HuH-7 (cell line): ENCODE measurements around the gene CACNB1.

Experiments used
- DNase-seq: peaks from one replicate; pipeline ENCODE4 v3.0.0; 2011; ENCODE audit warnings: low spot score

The CACNB1 gene

GRCh38 chr17:39225959-39226683 is 28.7 kb upstream of the CACNB1 start:
- DNase-seq: peak; percentile 87

- DNase-seq: no peak
Measured at GRCh38 chr17:39225308-39225958, 28.0 kb upstream of the CACNB1 start, which contains the start of gene STAC2. STAC2 (minus strand) TSS chr17:39225945; CDS start chr17:39225502, 443 bp downstream.

- no peak for DNase-seq
Measured at GRCh38 chr17:39224778-39225307, 27.4 kb upstream of the CACNB1 start.

- no peak for DNase-seq
Measured at GRCh38 chr17:39223907-39224777, 26.7 kb upstream of the CACNB1 start.

GRCh38 chr17:39222866-39223834 is 25.7 kb upstream of the CACNB1 start:
- no peak for DNase-seq

- no peak for DNase-seq
Measured at GRCh38 chr17:39222151-39222550, 24.7 kb upstream of the CACNB1 start.

DNA sequence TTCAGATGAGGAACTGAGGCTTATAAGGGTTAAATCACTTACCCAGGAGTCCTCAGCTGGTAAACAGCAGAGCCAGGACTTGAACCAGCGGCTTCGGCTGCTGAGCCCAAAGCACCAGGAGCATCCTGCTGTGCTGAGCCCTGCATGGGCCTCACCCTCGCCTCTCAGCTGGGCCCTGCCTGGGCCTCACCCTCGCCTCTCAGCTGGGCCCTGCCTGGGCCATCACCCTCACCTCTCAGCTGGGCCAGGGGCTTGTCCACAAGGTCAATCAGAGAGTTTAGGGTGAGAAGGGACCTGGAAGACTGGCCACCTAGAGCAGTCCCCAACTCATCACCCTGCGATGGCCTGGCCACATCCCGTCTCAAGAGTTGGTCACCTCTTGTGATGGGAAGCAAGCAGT is 24.1 kb upstream of the CACNB1 start:
- DNase-seq: no peak

DNA sequence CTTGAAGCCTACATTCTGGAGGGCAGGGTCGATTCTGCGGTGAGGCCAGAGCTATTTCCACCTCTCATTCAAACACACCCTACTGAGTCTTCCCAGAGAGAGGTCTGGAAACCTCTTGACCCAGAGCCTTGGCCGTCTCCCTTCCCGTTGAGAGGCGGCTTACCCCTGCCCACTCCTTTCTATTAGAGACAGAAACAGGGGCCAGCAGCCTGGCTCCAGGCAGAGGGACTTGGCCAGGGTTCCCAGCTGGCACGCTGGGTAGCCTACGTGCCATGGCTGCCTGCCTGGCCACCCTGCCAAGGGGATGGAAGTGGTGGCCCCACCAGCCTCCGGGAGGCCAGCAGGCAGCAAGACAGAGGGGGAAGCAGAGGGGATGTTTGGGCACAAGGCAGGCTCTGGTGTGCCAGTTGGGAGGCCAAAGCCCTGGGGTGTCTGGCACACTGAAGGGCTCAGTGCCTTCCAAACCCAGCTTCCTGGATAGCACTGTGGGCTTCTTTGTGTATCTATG is 22.2 kb upstream of the CACNB1 start:
- DNase-seq: no peak

GRCh38 chr17:39218906-39219305 is 21.4 kb upstream of the CACNB1 start:
- no peak for DNase-seq

DNA sequence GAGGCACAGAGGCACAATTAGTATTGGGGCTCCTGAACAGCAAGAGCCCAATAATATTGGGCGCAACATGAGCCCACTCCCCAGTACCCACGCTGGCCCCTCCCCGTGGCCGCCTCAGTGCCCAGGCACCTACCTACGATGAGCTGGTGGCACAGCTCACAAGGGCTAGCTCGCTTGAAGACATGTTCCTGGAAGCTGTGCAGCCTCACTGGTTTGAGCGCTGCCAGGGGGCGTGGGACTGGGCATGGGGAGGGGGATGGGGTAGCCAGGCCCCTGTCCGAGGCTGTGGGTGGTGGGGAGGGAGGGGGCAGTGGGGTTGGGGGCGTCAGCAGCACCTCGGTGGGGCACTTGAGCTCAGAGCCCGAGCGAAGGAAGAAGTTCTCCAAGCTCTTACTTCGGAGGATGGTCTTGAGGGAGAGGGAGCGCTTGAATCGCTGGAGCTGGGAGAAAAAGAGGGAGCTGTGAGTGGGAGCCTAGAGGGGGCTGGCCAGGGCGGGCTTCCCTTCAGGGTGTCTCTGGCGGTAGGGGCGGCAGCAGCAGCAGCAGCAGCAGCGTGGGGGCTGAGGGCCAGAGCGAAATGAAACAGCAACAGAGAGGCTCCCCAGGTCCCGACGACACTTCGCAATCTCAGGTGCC is 20.4 kb upstream of the CACNB1 start:
- no peak for DNase-seq

DNA sequence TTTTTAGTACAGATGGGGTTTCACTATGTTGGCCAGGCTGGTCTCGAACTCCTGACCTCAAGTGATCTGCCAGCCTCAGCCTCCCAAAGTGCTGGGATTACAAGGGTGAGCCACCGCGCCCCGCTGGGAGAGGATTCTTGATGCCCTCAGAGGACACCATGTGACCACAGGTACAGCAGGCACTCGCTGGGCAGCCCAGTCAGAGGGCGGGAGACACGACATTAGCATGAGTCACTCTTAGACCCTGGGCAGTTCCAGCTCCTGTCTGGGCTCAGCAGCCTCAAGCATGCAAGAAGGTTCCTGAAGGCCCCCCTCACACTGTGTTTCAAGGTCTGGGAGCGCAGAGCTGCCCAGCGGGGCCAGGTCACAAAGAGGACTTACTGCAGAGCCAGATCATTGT is 16.4 kb upstream of the CACNB1 start:
- DNase-seq: no peak

DNA sequence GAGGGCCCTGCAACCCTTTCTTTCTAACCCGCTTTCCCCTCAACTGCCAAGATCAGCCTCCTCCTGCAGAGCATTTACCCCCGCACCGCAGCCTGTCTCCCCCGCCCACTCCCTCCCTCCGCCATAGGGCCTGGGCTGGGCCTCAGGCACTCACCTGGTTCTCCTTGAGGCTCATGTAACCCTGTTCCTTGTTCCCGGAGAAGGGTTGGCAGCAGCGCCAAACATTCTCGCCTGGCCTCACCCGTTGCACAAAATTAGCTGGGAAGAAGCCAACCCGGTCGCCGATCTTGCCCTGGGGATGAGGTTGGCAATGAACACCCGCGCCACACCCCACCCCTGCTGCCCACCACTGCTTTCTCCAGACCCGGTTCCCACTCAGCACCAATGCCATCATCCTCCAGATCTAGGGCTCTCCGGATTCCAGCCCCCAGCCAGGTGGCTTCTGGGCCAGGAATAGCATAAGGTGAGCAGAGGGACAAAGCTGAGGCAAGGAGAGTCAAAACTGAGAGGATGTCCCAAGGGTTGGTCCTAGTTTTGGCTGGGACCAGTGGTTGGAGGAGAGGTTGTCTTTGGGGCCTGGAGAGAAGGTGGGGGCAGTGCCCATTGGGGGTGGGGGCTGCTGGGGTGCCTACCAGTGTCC is 15.5 kb upstream of the CACNB1 start:
- no peak for DNase-seq

DNA sequence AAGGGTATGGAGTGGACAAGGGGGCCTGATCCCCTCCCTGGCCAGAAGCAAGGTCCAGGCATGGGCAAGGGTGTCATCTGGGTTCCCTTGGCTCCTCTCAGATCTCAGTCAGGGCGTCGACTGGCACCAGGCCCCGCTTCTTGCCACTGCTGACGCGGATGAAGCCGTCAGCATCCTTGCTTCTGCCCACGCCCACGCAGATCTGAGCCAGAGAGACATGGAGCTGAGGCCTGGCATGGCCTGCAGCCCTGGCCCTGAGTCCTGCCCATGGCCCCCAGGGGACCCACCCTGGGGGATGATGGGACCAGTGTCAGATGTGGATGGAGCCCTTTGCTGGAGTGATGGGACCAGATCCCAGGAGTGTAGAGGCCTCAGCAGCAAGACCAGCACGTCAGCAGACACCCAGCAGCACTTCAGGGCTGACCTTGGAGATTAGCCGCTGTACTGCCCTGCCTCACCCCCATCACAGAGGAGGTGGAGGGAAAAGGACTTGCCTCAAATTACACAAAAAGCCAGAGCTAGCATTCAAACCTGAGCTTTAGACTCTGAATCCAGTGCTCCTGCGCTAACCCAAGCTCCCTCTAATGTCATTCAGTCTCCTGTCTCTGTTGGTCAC is 14.8 kb upstream of the CACNB1 start:
- DNase-seq: no peak

GRCh38 chr17:39210093-39210434 is 12.6 kb upstream of the CACNB1 start:
- no peak for DNase-seq

DNA sequence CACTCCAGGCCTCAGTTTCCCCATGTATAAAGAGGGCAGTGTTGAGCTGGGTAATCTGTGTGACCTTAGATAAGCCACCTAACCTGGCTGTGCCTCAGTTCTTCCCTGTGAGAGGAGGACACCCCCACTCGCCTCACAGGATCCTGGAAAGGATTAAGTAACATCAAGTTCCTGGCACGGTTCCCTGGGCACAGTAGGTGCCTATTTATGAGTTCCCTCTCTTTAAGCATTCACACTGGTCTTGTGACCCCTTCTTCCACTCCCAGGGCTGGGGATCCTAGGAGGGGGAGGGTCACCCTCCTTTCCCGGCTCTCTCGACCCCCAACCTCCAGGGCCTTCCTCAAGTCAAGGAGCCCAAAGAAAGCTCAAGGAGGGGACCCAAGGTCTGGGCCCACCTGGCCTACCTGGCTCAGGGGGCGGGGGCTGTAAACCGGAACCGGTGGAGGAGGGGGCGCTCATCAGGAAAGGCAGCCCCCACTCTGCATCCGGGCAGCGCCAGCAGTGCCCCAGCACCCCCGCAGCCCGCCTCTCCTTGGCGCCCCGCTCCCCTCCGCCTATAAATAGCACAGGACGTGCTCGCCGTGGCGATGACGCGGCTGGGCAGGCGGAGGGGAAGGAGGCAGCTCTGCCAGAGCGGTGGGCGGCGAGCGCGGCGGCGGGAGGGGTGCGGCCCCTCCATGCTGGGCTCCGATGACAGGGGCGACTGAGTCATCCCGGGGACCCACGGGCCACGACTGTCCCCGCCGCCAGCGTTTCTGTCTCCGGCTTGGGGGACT is 12.0 kb upstream of the CACNB1 start:
- DNase-seq: no peak

GRCh38 chr17:39208893-39209292 is 11.4 kb upstream of the CACNB1 start:
- no peak for DNase-seq

DNA sequence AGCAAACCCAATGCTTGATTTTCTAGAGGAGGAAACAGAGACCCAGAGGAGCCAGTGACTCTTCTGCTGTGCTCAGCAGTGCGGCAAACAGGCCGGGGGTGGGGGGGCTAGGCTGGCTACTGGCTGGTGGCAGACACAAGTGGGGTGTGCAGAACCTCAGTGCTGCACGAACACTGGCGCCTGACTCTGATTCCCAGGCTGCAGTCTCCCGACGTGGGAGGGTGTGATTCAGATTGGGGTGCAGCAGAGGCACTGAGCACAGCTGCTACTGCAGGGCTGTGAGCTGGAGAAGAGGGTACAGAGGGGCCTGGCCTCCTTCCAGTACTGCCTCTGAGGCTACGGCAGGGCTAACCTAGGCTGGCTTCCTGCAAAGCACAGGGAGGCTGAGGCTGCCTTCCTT is 10.7 kb upstream of the CACNB1 start:
- DNase-seq: no peak

DNA sequence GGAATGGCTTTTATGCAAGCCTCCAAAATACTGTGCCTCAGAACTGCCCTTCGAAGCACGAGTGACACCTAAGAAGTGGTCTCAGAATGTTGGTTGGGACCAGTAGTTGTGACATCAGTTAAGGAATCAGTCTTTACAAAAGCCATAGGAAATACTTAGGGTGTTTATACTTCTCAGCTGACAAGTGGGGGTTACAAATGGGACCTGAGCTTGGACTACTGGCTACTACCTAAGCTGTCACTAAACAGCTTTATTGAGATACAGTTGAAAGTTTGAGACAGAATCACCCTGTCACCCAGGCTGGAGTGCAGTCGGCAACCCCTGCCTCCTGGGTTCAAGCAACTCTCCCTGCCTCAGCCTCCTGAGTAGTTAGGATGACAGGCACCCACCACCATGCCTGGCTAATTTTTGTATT is 7.7 kb upstream of the CACNB1 start:
- DNase-seq: no peak

DNA sequence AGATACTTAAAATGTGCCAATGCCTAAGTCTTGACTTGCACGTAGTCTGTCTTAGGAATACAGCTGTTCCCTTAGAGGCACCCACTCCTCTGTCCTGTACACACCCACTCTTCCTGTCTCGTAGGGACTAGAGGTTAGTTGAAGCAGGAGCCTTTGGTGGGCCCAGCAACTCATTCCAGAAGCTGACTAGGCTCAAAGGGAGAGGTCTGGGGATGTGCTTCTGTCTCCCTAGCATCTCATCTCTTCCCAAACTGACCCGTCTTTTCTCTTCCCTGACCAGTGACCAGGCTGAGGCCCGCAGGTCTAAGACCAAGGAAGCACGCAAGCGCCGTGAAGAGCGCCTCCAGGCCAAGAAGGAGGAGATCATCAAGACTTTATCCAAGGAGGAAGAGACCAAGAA is 6.8 kb upstream of the CACNB1 start:
- no peak for DNase-seq
